ENCODE data around the gene HSPA12A.

HSPA12A gene

DNA sequence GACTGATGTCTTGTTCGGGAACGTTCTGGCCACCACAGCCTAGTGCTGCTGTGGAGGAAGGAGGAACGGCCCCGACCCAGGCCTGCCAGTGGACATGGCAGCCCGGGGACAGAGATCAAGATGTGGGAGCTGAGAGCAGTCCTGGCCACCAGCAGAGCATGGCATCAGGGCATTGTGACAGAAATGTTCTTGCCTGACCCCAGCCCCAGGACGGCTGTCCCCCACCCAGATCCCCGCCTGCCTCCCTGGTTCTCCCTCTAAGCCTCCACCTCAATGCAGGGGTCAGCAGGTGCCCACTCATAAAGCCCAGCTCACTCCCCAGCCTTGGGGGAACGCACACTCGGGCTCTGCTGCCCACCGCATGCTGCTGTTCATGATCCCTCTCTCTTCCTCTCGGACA lies 42.9 kb upstream of the HSPA12A start:
- DNase-seq: no peak
- no peaks in the 10 kb centered on the region for H3K36me3 Mint-ChIP-seq (ENCODE audit: low read depth)
- TF ChIP-seq, protein P1, sequence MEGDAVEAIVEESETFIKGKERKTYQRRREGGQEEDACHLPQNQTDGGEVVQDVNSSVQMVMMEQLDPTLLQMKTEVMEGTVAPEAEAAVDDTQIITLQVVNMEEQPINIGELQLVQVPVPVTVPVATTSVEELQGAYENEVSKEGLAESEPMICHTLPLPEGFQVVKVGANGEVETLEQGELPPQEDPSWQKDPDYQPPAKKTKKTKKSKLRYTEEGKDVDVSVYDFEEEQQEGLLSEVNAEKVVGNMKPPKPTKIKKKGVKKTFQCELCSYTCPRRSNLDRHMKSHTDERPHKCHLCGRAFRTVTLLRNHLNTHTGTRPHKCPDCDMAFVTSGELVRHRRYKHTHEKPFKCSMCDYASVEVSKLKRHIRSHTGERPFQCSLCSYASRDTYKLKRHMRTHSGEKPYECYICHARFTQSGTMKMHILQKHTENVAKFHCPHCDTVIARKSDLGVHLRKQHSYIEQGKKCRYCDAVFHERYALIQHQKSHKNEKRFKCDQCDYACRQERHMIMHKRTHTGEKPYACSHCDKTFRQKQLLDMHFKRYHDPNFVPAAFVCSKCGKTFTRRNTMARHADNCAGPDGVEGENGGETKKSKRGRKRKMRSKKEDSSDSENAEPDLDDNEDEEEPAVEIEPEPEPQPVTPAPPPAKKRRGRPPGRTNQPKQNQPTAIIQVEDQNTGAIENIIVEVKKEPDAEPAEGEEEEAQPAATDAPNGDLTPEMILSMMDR (IDR thresholded peaks at IDR 0.05): no peak
- no peaks in the 10 kb centered on the region for H3K9me3 Mint-ChIP-seq
- H3K27me3 Mint-ChIP-seq (ENCODE audit: low read depth, poor library complexity): peaks cover 51% of the 10 kb centered on the region
- no peak overlapping the region for H3K27ac Mint-ChIP-seq
- peaks cover 17% of the 10 kb centered on the region for H3K4me1 Mint-ChIP-seq
- no peak overlapping the region for H3K4me3 Mint-ChIP-seq

DNA sequence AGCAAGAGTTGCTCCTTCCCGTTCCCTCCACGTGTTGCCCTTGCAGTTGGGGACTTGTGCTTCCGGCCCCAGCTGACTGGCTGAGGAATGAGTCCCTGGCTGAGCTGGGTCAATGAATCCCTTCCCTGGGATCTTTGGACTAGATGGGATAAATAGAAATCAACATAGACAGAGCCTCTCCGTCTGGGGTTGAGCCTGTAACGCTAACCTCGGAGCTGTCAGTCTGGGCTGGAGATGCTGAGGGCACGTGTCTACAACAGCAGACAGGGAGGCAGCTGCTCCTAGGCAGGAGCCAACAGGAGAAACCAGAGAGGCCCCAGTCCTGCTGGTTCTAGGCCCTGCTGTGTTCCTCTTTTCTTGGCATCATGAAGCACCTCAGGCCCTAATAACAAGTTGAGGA lies 42.3 kb upstream of the HSPA12A start:
- Mint-ChIP-seq H3K4me3 (no peak overlapping the region), H3K36me3 (ENCODE audit: low read depth) (no peaks in the 10 kb centered on the region), H3K9me3 (no peaks in the 10 kb centered on the region), H3K4me1 (peaks cover 17% of the 10 kb centered on the region), H3K27ac (no peak overlapping the region), H3K27me3 (ENCODE audit: low read depth, poor library complexity) (peaks cover 44% of the 10 kb centered on the region)
- DNase-seq: no peak
- TF ChIP-seq, protein P1 (IDR thresholded peaks at IDR 0.05): no peak

DNA sequence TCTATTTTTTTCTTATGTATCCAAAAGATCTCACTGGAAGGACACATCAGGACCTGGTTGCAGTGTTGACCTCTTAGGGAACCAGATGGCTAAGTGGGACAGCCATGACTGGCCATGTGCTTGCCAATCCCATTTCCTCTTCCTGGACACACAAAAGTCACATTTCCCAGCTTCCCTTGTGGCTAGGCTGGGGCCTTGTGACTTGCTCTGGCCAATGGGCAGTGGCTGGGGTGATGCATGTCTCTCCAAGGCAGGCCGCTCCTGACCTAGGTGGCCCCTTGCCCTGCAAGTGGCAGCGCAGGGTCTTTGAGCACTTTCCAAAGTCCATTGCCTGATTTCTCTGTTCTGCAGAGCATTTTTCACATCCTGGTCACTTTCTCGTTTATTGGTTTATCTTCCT lies 41.7 kb upstream of the HSPA12A start:
- peaks cover 17% of the 10 kb centered on the region for H3K4me1 Mint-ChIP-seq
- no peak for DNase-seq
- peaks cover 44% of the 10 kb centered on the region for H3K27me3 Mint-ChIP-seq (ENCODE audit: low read depth, poor library complexity)
- no peak overlapping the region for H3K27ac Mint-ChIP-seq
- H3K36me3 Mint-ChIP-seq (ENCODE audit: low read depth): no peaks in the 10 kb centered on the region
- no peaks in the 10 kb centered on the region for H3K9me3 Mint-ChIP-seq
- no peak overlapping the region for H3K4me3 Mint-ChIP-seq
- TF ChIP-seq, protein P1 (IDR thresholded peaks at IDR 0.05): no peak

DNA sequence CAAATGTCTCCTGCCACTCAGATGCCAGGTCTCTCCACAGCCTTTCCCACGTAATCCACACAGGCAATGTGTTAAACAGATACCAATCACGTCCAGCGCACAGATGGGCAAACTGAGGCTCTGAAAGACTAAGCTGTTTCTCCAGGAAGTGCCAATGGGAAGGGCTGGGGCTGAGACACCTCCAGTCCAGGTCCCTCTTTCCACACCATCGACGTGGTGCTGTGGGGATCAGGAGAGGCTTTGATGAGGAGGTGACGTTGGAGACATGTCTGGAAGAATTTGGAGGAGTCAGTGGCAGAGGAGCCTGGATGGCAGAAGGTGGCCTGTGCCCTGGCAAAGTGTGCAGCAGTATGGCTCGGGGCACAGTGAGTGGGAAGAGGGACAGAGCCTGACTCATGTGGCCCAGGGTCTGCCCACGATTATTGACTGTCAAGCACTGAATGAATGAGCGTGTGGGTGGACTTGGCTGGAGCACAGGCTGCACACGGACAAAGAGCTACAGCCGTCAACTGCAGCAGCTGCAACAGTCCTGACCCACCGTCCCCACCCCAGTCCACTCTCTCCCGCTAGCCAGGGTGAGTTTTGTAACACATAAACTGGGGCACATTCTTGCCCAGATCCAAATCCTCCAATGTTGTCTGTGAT lies 40.8 kb upstream of the HSPA12A start:
- Mint-ChIP-seq H3K9me3 (no peaks in the 10 kb centered on the region), H3K4me1 (peaks cover 17% of the 10 kb centered on the region), H3K36me3 (ENCODE audit: low read depth) (no peaks in the 10 kb centered on the region), H3K4me3 (no peak overlapping the region), H3K27me3 (ENCODE audit: low read depth, poor library complexity) (peaks cover 45% of the 10 kb centered on the region), H3K27ac (no peak overlapping the region)
- DNase-seq: no peak
- TF ChIP-seq, protein P1 (IDR thresholded peaks at IDR 0.05): no peak

DNA sequence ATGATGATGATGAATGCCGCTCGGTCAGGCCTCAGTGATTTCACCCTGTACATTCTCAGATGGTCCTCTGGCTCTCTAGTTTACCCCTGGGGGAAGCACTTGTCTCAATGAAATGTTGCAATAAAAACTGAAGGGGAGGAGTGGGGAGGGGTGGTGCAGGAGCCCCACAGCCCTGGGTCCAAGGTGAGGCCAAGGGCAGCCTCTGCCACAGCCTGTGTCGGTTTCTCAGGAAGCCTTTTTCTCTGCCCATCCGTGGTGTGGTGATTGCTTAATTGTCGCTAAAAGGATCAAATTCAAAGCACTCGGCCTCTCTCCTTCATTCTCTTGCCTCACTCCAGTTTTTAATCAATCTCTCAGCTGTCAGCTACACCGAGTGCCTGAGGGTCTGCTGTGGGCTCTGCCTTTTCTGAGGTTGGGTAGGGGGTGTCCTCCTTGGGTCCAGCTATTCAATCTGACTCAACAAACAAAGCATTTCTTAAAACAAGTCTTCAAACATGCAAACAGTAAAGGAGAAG lies 39.1 kb upstream of the HSPA12A start:
- TF ChIP-seq, protein P1 (IDR thresholded peaks at IDR 0.05): no peak
- H3K27me3 Mint-ChIP-seq (ENCODE audit: low read depth, poor library complexity): peaks cover 35% of the 10 kb centered on the region
- H3K9me3 Mint-ChIP-seq: no peaks in the 10 kb centered on the region
- H3K36me3 Mint-ChIP-seq (ENCODE audit: low read depth): no peaks in the 10 kb centered on the region
- H3K4me1 Mint-ChIP-seq: peaks cover 17% of the 10 kb centered on the region
- no peak overlapping the region for H3K27ac Mint-ChIP-seq
- no peak for DNase-seq
- no peak overlapping the region for H3K4me3 Mint-ChIP-seq

DNA sequence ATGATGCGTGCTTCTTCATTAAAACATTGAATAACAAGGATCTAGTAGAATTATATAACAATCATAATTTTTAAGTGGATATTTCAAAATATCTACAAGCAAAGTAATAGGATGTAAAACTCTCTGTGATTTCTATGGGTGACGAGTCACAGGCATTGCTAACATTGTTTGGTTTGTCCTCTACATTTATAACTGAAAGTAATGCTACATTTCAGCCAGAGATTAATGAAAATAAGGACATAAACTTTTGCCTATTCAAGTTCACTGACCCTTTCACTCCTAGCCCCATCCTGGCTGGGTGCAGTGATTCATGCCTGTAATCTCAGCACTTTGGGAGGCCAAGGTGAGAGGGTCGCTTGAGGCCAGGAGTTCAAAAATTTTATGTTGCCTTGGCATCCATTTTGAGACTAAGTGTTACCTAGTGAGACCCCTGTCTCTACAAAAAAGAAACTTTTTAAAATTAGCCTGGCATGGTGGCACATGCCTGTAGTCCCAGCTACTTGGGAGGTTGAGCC lies 38.4 kb upstream of the HSPA12A start:
- peaks cover 17% of the 10 kb centered on the region for H3K4me1 Mint-ChIP-seq
- H3K9me3 Mint-ChIP-seq: no peaks in the 10 kb centered on the region
- no peak overlapping the region for H3K4me3 Mint-ChIP-seq
- no peaks in the 10 kb centered on the region for H3K36me3 Mint-ChIP-seq (ENCODE audit: low read depth)
- H3K27me3 Mint-ChIP-seq (ENCODE audit: low read depth, poor library complexity): peaks cover 36% of the 10 kb centered on the region
- TF ChIP-seq, protein P1 (IDR thresholded peaks at IDR 0.05): no peak
- H3K27ac Mint-ChIP-seq: no peak overlapping the region
- no peak for DNase-seq

Data from nephron progenitor cell (in vitro differentiated cells).